Measurements from ENCODE around the gene HPGD.

Gene HPGD

DNA sequence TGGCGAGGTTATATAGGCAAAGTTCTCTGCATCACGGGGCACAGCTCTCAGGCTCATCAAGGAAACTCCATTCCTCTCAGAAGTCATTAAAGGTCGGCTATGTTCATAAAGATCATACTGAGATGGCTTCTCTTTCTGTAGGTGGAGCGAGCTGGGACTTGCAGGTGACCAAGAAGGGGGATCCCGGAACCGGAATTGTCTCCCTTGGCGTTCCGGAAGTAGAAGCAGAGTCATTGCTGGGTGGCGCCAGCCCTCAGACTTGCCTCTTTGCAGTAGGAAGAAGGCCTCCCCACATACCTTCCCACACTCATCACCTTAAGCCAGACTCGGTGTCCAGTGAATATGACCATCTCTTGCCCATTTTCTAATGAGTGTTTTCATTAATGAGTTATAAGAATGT, 17.9 kb upstream of the HPGD start:
- TF ChIP-seq, protein P1, sequence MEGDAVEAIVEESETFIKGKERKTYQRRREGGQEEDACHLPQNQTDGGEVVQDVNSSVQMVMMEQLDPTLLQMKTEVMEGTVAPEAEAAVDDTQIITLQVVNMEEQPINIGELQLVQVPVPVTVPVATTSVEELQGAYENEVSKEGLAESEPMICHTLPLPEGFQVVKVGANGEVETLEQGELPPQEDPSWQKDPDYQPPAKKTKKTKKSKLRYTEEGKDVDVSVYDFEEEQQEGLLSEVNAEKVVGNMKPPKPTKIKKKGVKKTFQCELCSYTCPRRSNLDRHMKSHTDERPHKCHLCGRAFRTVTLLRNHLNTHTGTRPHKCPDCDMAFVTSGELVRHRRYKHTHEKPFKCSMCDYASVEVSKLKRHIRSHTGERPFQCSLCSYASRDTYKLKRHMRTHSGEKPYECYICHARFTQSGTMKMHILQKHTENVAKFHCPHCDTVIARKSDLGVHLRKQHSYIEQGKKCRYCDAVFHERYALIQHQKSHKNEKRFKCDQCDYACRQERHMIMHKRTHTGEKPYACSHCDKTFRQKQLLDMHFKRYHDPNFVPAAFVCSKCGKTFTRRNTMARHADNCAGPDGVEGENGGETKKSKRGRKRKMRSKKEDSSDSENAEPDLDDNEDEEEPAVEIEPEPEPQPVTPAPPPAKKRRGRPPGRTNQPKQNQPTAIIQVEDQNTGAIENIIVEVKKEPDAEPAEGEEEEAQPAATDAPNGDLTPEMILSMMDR (conservative IDR thresholded peaks at IDR 0.05; ENCODE audit: control insufficient read depth, insufficient read depth, low read depth, low read length): no peak
- no peak for DNase-seq (ENCODE audit: low read depth)
- H3K4me3 ChIP-seq (ENCODE audit: control insufficient read depth, low read depth, low read length): no peak overlapping the region

DNA sequence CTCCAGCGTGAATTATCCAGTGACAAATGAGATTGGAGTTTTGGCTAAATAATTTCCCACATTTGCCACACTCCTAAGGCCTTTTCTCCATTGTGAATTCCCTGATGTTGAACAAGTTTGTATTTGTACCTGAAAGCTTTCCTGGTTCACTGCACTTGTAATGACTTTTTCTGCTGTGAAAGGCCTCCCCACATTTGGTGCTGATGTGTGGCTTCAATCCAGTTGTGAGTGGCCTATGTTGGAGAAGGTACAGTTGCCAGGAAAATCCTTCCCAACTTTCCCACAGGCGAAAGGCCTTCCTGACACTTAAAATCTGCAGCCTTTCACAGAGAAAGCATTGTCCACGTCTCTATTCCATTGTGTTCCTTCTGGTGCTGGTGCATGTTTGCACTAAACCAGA, 17.3 kb upstream of the HPGD start:
- DNase-seq (ENCODE audit: low read depth): no peak
- TF ChIP-seq, protein P1 (conservative IDR thresholded peaks at IDR 0.05; ENCODE audit: control insufficient read depth, insufficient read depth, low read depth, low read length): no peak
- H3K4me3 ChIP-seq (ENCODE audit: control insufficient read depth, low read depth, low read length): no peak overlapping the region

- H3K4me3 ChIP-seq (ENCODE audit: control insufficient read depth, low read depth, low read length): no peak overlapping the region
- no peak for DNase-seq (ENCODE audit: low read depth)
- TF ChIP-seq, protein P1 (conservative IDR thresholded peaks at IDR 0.05; ENCODE audit: control insufficient read depth, insufficient read depth, low read depth, low read length): no peak
These were observed 16.6 kb upstream of the HPGD start for GRCh38 chr4:174538876-174539250.

GRCh38 chr4:174538123-174538875, 16.0 kb upstream of the HPGD start:
- DNase-seq (ENCODE audit: low read depth): peak; percentile 67

GRCh38 chr4:174537634-174538033, 15.3 kb upstream of the HPGD start:
- TF ChIP-seq, protein P1 (conservative IDR thresholded peaks at IDR 0.05; ENCODE audit: control insufficient read depth, insufficient read depth, low read depth, low read length): no peak
- no peak overlapping the region for H3K4me3 ChIP-seq (ENCODE audit: control insufficient read depth, low read depth, low read length)
- no peak for DNase-seq (ENCODE audit: low read depth)

More at GRCh38 chr4:174538123-174538875, 16.0 kb upstream of the HPGD start:
- TF ChIP-seq, protein P1 (conservative IDR thresholded peaks at IDR 0.05; ENCODE audit: control insufficient read depth, insufficient read depth, low read depth, low read length): no peak
- no peak overlapping the region for H3K4me3 ChIP-seq (ENCODE audit: control insufficient read depth, low read depth, low read length)

GRCh38 chr4:174534461-174534860, 12.2 kb upstream of the HPGD start:
- TF ChIP-seq, protein P1 (conservative IDR thresholded peaks at IDR 0.05; ENCODE audit: control insufficient read depth, insufficient read depth, low read depth, low read length): no peak
- H3K4me3 ChIP-seq (ENCODE audit: control insufficient read depth, low read depth, low read length): no peak overlapping the region
- no peak for DNase-seq (ENCODE audit: low read depth)
